HFF-Myc (cell line): ENCODE data around the gene ARVCF.
A peak's percentile ranks its signal among the peaks of the same experiment; 100 is the strongest.

Experiments
- DNase-seq: peaks from one replicate; pipeline ENCODE4 v3.0.0-alpha.2; 2011; ENCODE audit warnings: low read depth; ENCODE audit errors: extremely low read depth
- H3K4me3 ChIP-seq: replicated peaks from 2 replicates; pipeline ENCODE4 v1.5.1; 2011; ENCODE audit warnings: low read depth, mild to moderate bottlenecking, control low read depth, low read length
- CTCF ChIP-seq: IDR thresholded peaks from 2 replicates; pipeline ENCODE4 v1.5.1; 2012; ENCODE audit warnings: mild to moderate bottlenecking, low read depth, low read length, control low read depth; ENCODE audit errors: missing control alignments

Gene ARVCF

GRCh38 chr22:19957445-19957844, 59.2 kb downstream of the ARVCF start:
- DNase-seq = no peak
- peak; percentile 12 for TF ChIP-seq CTCF
- H3K4me3 ChIP-seq = no peak overlapping the region

- no peak overlapping the region for H3K4me3 ChIP-seq
- DNase-seq = no peak
- TF ChIP-seq CTCF = no peak
Observed at GRCh38 chr22:19955241-19956128, 61.1 kb downstream of the ARVCF start.

- no peak for TF ChIP-seq CTCF
- no peak overlapping the region for H3K4me3 ChIP-seq
- DNase-seq = no peak
Observed at GRCh38 chr22:19951346-19951745, 65.3 kb downstream of the ARVCF start.

GRCh38 chr22:19948057-19948760, 68.4 kb downstream of the ARVCF start:
- H3K4me3 ChIP-seq = no peak overlapping the region
- no peak for TF ChIP-seq CTCF
- no peak for DNase-seq

- H3K4me3 ChIP-seq = peak overlapping the region; percentile 76
- peak; percentile 72 for DNase-seq
- no peak for TF ChIP-seq CTCF
Observed at GRCh38 chr22:19943082-19944026, 73.3 kb downstream of the ARVCF start.
